Neural cell (in vitro differentiated cells): ENCODE measurements around the gene EFTUD2. TPM values are rescaled to one million over a fixed set of nuclear protein-coding genes. Genes with fewer than 3 reads are reported as not detected.

Experiments used
- H2AFZ ChIP-seq: fragments of 200-600, 300-800 bp; sonication (generic), shearing (Covaris generic); 2 replicates; pipeline ENCODE4 v1.6.0; 2014; ENCODE audit warnings: low read depth, mild to moderate bottlenecking, antibody characterized with exemption, low read length, moderate library complexity
- H3F3A ChIP-seq: fragments of 200-600 bp; shearing (Covaris generic); 2 replicates; pipeline ENCODE4 v1.6.1; 2016; ENCODE audit warnings: mild to moderate bottlenecking, moderate library complexity, mixed read lengths, antibody characterized with exemption, low read length; ENCODE audit not compliant: insufficient read depth, poor library complexity, severe bottlenecking
- H3K27ac ChIP-seq: fragments of 200-600, 300-800 bp; sonication (generic), shearing (Covaris generic); 2 replicates; pipeline ENCODE4 v1.5.1; 2014; ENCODE audit warnings: mild to moderate bottlenecking, low read length, moderate library complexity
- H3K27me3 ChIP-seq: fragments of 300-800, 200-600 bp; sonication (generic), shearing (Covaris generic); 2 replicates; pipeline ENCODE4 v1.6.0; 2014; ENCODE audit warnings: mild to moderate bottlenecking, low read depth, low read length, moderate library complexity; ENCODE audit not compliant: insufficient read depth
- H3K36me3 ChIP-seq: fragments of 300-800, 200-600 bp; sonication (generic), shearing (Covaris generic); 2 replicates; pipeline ENCODE4 v1.5.1; 2014; ENCODE audit warnings: mild to moderate bottlenecking, antibody characterized with exemption, low read length, moderate library complexity; ENCODE audit not compliant: insufficient read depth
- H3K4me2 ChIP-seq: fragments of 300-800, 200-600 bp; sonication (generic), shearing (Covaris generic); 2 replicates; pipeline ENCODE4 v1.6.0; 2014; ENCODE audit warnings: mild to moderate bottlenecking, low read length
- H3K4me3 ChIP-seq: fragments of 300-800, 200-600 bp; sonication (generic), shearing (Covaris generic); 2 replicates; pipeline ENCODE4 v1.5.1; 2014; ENCODE audit warnings: mild to moderate bottlenecking, low read length, moderate library complexity
- H3K79me2 ChIP-seq: fragments of 200-600 bp; shearing (Covaris generic); replicated peaks from 2 replicates; pipeline ENCODE4 v1.6.0; 2014; ENCODE audit warnings: mild to moderate bottlenecking, low read length, moderate library complexity; ENCODE audit not compliant: insufficient read depth
- H3K9ac ChIP-seq: fragments of 300-800, 200-600 bp; sonication (generic), shearing (Covaris generic); 2 replicates; pipeline ENCODE4 v1.6.1; 2016; ENCODE audit warnings: mild to moderate bottlenecking, low read length, mixed read lengths
- H3K9me2 ChIP-seq: fragments of 200-600 bp; shearing (Covaris generic); 2 replicates; pipeline ENCODE4 v1.6.1; 2016; ENCODE audit warnings: mild to moderate bottlenecking, low read length, mixed read lengths; ENCODE audit not compliant: insufficient read depth
- H3K9me3 ChIP-seq: fragments of 200-600, 300-800 bp; sonication (generic), shearing (Covaris generic); 2 replicates; pipeline ENCODE4 v1.6.1; 2016; ENCODE audit warnings: mild to moderate bottlenecking, mixed run types, low read length, moderate library complexity, mixed read lengths
- H4K20me1 ChIP-seq: fragments of 200-600 bp; shearing (Covaris generic); 2 replicates; pipeline ENCODE4 v1.6.1; 2016; ENCODE audit warnings: mild to moderate bottlenecking, mixed run types; ENCODE audit not compliant: insufficient read depth
- CTCF ChIP-seq: fragments of 450-650 bp; IDR thresholded peaks from 2 replicates; pipeline ENCODE4 v1.5.1; 2014; ENCODE audit warnings: antibody characterized with exemption, mild to moderate bottlenecking, moderate library complexity; ENCODE audit not compliant: poor library complexity, severe bottlenecking
- EP300 ChIP-seq: fragments of 450-650 bp; conservative IDR thresholded peaks from 2 replicates; pipeline ENCODE4 v1.6.1; 2014; ENCODE audit warnings: antibody characterized with exemption, mild to moderate bottlenecking, moderate library complexity; ENCODE audit not compliant: poor library complexity, severe bottlenecking
- EZH2 ChIP-seq: fragments of 200-600, 300-800 bp; shearing (Covaris generic), sonication (generic); IDR thresholded peaks from 2 replicates; pipeline ENCODE4 v1.6.1; 2014; ENCODE audit warnings: antibody characterized with exemption, low read length, borderline replicate concordance, mild to moderate bottlenecking; ENCODE audit not compliant: insufficient read depth, poor library complexity, severe bottlenecking
- MXI1 ChIP-seq: fragments of 450-650 bp; conservative IDR thresholded peaks from 2 replicates; pipeline ENCODE4 v1.6.1; 2014; ENCODE audit warnings: antibody characterized with exemption, mild to moderate bottlenecking; ENCODE audit not compliant: poor library complexity, severe bottlenecking
- POLR2AphosphoS5 ChIP-seq: IDR thresholded peaks from 2 replicates; pipeline ENCODE4 v1.6.1; 2012
- RAD21 ChIP-seq: fragments of 450-650 bp; conservative IDR thresholded peaks from 2 replicates; pipeline ENCODE4 v1.6.1; 2014; ENCODE audit warnings: antibody characterized with exemption, mild to moderate bottlenecking, moderate library complexity
- REST ChIP-seq: IDR thresholded peaks from 2 replicates; pipeline ENCODE4 v1.6.1; 2012; ENCODE audit warnings: borderline replicate concordance
- SMC3 ChIP-seq: fragments of 450-650 bp; conservative IDR thresholded peaks from 2 replicates; pipeline ENCODE4 v1.6.1; 2014; ENCODE audit warnings: antibody characterized with exemption, mild to moderate bottlenecking, moderate library complexity; ENCODE audit not compliant: poor library complexity
- TAF1 ChIP-seq: IDR thresholded peaks from 2 replicates; pipeline ENCODE4 v1.6.1; 2012; ENCODE audit warnings: low read depth
- polyA plus RNA-seq: library from polyadenylated mRNA; depleted of rRNA; stranded (reverse); fragments of >200 nt; gene quantifications from 2 replicates; pipeline ENCODE4 v1.2.3, GENCODE V29; 2014

EFTUD2 gene
- polyA plus RNA-seq, 1 donor from 2014 or later, result 69.4 TPM

GRCh38 chr17:44911133-44912001 is 12.1 kb upstream of the EFTUD2 start:
- H3K9ac ChIP-seq, result no peak overlapping the region
- peak overlapping the region; percentile 28 for H3K4me3 ChIP-seq
- H2AFZ ChIP-seq, result no peak overlapping the region
- TF ChIP-seq EP300 (no peak), EZH2 (no peak), REST (no peak), CTCF (peak; percentile 42), TAF1 (no peak), RAD21 (no peak)
- peaks cover 24% of the 10 kb centered on the region for H3K27me3 ChIP-seq
- H3K36me3 ChIP-seq, result no peaks in the 10 kb centered on the region
- H4K20me1 ChIP-seq, result no peaks in the 10 kb centered on the region
- no peaks in the 10 kb centered on the region for H3F3A ChIP-seq
- H3K9me2 ChIP-seq, result no peaks in the 10 kb centered on the region
- H3K27ac ChIP-seq, result no peak overlapping the region
- H3K79me2 ChIP-seq, result no peaks in the 10 kb centered on the region
- H3K9me3 ChIP-seq, result no peaks in the 10 kb centered on the region
- H3K4me2 ChIP-seq, result no peak overlapping the region

GRCh38 chr17:44910231-44911106 is 11.2 kb upstream of the EFTUD2 start:
- Histone ChIP-seq H3K27me3 (peaks cover 24% of the 10 kb centered on the region), H3K9me3 (no peaks in the 10 kb centered on the region), H3K4me3 (no peak overlapping the region), H4K20me1 (no peaks in the 10 kb centered on the region), H2AFZ (no peak overlapping the region), H3K9ac (no peak overlapping the region), H3K9me2 (no peaks in the 10 kb centered on the region), H3K4me2 (no peak overlapping the region), H3K36me3 (no peaks in the 10 kb centered on the region), H3K27ac (no peak overlapping the region), H3K79me2 (no peaks in the 10 kb centered on the region), H3F3A (no peaks in the 10 kb centered on the region)
- no peak for TF ChIP-seq MXI1
- TF ChIP-seq POLR2AphosphoS5, result no peak
- TF ChIP-seq CTCF, result no peak
- no peak for TF ChIP-seq EP300
- no peak for TF ChIP-seq SMC3
- no peak for TF ChIP-seq RAD21
- TF ChIP-seq REST, result no peak
- TF ChIP-seq TAF1, result no peak
- no peak for TF ChIP-seq EZH2
